C4-2B (cell line): ENCODE measurements around the gene RMRP.

ENCODE experiments used
- ZFX ChIP-seq: fragments of 450-650 bp; IDR thresholded peaks from 2 replicates; pipeline ENCODE4 v1.6.1; 2017
- TF ChIP-seq, protein P1 (sequence below): fragments of 450-650 bp; conservative IDR thresholded peaks from 2 replicates; pipeline ENCODE4 v1.5.1; 2017; ENCODE audit warnings: mild to moderate bottlenecking

DNA sequence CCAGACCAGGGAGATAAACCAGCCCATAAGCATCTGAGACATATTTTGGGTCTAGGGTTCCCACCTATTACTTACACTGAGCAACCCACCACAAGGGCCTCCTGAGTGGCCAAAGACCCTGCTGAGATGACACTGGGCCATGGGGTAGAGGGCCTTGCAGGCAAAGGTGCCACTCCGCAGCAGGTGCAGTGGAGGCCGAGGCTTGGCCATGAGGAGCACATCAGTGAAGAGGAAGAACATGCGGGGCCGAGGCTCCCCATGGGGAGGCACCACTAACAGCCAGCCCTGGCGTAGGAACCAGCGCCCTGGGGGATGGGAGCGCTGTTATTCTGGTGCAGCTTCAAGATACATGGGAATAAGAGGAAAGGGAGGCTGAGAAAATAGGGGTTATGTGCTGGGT is 4.6 kb upstream of the RMRP start:
- TF ChIP-seq, protein P1, sequence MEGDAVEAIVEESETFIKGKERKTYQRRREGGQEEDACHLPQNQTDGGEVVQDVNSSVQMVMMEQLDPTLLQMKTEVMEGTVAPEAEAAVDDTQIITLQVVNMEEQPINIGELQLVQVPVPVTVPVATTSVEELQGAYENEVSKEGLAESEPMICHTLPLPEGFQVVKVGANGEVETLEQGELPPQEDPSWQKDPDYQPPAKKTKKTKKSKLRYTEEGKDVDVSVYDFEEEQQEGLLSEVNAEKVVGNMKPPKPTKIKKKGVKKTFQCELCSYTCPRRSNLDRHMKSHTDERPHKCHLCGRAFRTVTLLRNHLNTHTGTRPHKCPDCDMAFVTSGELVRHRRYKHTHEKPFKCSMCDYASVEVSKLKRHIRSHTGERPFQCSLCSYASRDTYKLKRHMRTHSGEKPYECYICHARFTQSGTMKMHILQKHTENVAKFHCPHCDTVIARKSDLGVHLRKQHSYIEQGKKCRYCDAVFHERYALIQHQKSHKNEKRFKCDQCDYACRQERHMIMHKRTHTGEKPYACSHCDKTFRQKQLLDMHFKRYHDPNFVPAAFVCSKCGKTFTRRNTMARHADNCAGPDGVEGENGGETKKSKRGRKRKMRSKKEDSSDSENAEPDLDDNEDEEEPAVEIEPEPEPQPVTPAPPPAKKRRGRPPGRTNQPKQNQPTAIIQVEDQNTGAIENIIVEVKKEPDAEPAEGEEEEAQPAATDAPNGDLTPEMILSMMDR = no peak
- TF ChIP-seq ZFX = no peak
